Left renal pelvis (tissue), 4 donors: Measurements from ENCODE around the gene SGCD. TPM values are rescaled to one million over a fixed set of nuclear protein-coding genes. Genes with fewer than 3 reads are reported as not detected.

Source experiments
- DNase-seq, 4 donors: peaks; one replicate each; pipeline ENCODE4 v3.0.0-alpha.2; 2013; ENCODE audit warnings: low read depth in 4 of 4, low spot score in 3 of 4
- polyA plus RNA-seq, 4 donors: library from polyadenylated mRNA; unstranded; fragments of 120-200 nt; gene quantifications; one replicate each; pipeline ENCODE4 v1.2.1, GENCODE V29; 2013; ENCODE audit not compliant: insufficient read length in 4 of 4

Gene SGCD
- 1 to 10 TPM; 4.0 to 9.5 (median 5.8) TPM for polyA plus RNA-seq

GRCh38 chr5:156326718-156327259 lies at the start of gene SGCD:
Gene SGCD, plus strand, starts transcription at chr5:156327164.
- peak in 2 of 4 donors; percentile 10 to 59 for DNase-seq

GRCh38 chr5:156277290-156277689 lies 49.7 kb upstream of the SGCD start:
- no peak for DNase-seq

DNA sequence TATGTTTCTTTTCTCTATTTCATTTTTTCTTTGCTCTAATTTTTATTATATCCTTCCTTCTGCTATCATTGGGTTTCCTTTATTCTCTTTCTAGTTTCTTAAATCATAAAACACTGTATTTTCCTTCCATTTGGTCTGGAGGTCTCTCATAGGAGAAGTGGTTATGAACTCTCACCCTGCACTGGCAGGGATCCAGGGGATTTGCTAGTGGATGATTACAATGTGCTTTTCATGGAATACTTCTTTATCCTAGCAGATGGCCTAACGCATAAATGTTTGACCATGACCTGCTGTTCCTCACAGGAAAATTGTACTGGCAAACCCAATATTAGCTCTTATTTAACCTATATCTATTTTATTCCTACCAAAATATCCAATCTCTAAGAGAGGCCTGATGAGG lies 31.5 kb upstream of the SGCD start:
- no peak for DNase-seq

GRCh38 chr5:156310115-156310514 lies 16.8 kb upstream of the SGCD start:
- no peak for DNase-seq

DNA sequence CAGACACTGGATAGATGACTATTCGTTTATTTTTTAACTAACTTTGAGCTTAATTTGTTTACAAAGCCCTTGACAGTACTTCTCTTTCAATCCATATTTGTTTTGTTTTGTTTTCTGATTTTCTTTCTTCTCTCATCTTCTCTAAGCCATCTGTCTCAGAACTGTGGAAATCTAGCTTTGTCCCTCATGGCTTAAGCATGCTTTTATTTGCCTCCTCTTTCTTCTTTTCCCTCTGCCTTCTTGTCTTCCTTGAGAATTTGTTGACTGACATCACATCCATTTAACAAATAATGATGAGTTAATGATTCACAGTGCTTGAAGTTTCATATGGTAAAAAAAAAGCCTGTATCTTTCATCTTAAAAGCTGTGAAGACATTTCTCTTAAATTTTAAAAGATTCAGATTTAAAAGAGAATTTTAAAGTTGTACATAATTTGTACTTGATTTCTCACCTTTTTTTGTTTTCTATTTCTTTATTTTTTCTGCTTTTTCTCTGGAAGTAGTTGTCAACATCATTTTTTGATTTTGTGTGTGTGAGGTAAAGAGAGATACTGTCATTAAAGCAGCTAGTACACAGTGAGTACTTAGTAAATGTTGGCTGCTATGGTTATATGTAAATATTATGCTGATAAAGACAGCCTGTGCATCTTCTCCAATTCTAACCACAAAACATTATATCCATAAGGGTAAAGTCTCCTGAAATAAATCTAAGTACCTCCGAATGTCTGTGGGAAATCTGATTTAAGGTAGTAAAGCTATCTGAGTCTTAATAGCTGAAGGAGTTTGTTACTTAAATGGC lies 13.9 kb upstream of the SGCD start:
- no peak for DNase-seq

DNA sequence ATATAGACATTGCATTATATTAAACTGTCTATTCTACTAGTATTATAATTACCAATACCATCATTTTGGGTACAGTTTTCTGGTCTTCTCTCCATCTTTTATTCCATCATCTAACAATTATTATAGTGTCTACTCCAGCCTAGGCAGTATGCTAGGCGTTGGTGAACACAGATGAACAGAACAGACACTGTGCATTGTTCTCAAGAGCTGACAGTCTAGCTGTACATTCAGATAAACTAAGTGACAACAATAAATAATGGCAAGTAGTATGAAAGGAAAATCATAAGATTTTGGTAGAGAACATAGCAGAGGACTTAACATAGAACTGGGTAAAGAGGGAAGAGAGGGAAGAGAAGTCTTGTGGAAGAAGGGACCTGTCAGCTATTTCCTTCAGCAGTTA lies 12.5 kb upstream of the SGCD start:
- no peak for DNase-seq

GRCh38 chr5:156322666-156323065 lies 4.3 kb upstream of the SGCD start:
- no peak for DNase-seq

DNA sequence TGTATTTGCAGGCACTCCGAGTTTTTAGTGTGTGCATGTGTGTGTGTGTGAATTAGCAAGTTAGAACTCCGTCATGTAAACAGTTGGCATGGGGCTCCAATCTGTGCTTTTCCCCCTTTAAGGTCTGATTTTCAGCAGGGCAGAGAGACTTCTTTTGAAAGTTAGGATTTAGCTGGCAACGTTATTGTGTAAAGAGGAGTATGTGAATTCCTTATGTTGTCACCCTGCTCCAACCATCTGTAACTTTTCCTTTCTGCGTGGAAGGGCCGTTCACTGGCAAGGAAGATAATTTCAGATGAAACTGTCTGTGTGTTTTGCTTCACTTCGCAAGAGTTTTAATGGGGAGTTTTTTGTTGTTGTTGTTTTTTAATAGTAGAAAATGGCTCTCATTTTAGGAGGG lies 332 bp downstream of the SGCD start:
- no peak for DNase-seq

- no peak for DNase-seq
Observed at GRCh38 chr5:156328161-156328560, 1.2 kb downstream of the SGCD start.

DNA sequence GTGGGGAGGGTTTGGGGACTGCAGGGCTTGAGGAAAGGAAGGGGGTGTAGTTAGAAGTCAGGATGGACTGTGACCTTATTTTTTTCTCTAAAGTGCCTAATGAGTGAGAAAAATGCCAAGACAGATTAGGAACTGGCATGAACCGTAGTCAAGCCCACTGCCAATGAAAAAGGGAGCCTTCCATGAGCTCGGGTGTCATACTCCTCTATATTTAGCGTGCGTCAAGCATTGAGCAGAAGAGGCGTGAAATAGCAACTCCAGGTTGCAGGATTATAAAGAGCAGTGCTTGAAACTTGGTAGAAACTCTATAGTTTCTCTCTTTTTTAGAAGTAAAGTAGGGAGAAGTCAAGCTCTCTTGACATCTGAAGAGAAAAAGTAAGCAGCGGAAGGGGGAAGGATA lies 1.8 kb downstream of the SGCD start:
- DNase-seq = no peak

DNA sequence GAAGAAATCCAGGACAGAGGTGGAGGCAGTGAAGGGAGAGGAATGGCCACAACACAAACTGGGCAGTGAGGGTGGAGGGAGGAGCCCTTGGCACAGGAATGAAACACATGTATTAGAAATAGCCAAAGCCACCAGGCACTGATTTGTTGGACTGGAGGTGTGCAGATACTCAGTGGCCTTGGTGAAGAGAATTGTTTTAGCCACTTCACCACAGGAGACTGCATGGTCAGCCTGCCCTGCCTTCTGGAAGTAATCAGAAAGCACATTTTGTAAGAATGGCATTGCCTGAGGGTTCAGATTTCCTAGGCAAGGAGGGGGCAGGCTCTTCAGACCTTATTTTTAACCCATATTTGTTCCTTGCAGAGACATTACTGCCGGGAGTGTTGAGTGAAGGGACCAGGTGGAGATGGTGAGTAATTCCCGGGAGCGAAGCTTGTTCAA lies 2.2 kb downstream of the SGCD start:
- DNase-seq = no peak

GRCh38 chr5:156330141-156330870 lies 3.3 kb downstream of the SGCD start:
- DNase-seq = no peak

- DNase-seq = no peak
Observed at GRCh38 chr5:156331181-156331580, 4.2 kb downstream of the SGCD start.

DNA sequence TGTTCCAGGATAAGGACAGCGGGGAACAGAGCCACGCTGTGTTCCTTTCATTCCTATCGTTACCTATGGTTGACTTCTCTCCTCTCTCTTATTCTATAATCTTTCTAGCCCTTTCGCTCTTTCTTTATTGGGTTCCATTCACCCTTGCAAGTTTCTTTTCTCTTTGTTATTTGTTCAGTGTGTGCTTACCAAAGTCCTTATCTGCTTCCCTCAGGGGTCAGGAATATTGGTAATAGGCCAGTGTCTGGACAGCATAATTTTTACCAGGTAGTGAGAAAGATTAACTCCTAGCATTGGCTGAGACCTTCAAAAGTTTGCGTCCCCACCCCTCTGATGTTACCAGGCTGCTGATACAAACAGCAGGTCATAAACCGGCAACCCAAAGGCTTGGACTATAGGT lies 4.9 kb downstream of the SGCD start:
- no peak for DNase-seq

GRCh38 chr5:156332245-156332644 lies 5.3 kb downstream of the SGCD start:
- no peak for DNase-seq

- DNase-seq = no peak
Observed at GRCh38 chr5:156339139-156339841, 12.3 kb downstream of the SGCD start.

GRCh38 chr5:156340893-156341292 lies 13.9 kb downstream of the SGCD start:
- DNase-seq = no peak

- DNase-seq = no peak
Observed at GRCh38 chr5:156350256-156350655, 23.3 kb downstream of the SGCD start.

GRCh38 chr5:156351423-156351822 lies 24.5 kb downstream of the SGCD start:
- no peak for DNase-seq

- no peak for DNase-seq
Observed at GRCh38 chr5:156354571-156354970, 27.6 kb downstream of the SGCD start.

DNA sequence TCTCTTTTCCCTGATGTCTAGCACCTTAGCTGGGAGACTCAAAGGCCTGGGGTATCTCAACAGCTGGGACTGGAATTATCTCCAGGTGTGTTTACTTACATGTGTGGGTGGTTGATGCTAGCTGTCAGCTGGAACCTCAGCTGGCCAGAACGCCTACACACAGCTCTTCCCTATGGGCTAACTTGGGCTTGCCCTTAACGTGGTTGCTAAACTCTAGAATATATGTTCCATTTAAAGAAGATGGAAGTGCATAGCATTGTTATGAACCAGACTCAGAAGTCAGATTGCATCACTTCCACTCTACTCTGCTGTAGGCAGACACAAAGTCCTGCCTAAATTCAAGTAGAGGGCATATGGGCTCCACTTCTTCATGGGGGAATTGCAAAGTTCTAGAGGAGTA lies 29.3 kb downstream of the SGCD start:
- DNase-seq = no peak
